ENCODE data around the gene CDKL2.
"Not testable (repeated sequence)": the region's sequence is repeated elsewhere in the genome, so short reads cannot be mapped to it uniquely, and the experiment has no call there.

Gene CDKL2

DNA sequence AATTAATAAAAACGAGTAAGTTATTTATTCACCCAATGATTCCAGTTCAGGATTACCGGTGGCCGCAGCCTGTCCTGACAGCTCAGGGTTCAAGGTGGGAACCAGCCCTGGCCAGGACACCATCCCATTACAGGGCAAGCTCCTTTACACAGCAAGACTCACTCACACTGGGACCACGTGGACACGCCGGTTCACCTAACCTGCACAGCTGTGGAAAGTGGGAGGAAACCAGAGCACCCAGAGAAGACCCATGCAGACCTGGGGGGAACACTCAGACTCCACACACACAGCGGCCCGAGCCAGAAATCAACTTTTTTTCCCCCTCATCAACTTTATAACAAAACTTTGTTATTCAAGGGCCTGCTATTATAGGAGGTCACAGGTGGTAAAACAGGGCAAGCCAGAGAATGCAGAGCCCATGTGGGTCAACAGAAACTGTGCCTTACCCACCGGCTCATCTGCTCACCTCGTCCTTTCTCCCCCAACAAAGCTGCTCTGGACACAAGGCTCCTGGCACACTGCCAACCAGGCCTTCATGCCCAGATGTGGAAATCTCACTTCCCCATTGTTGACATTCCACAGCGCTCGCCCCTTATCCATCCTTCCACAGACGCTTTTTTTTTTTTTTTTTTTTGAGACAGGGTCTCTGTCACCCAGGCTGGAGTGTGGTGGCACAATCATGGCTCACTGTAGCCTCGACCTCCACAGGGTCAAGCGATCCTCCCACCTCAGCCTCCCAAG lies 82.5 kb downstream of the CDKL2 start:
- DNase-seq (ENCODE audit: low spot score) = no peak
- TF ChIP-seq, protein P1, sequence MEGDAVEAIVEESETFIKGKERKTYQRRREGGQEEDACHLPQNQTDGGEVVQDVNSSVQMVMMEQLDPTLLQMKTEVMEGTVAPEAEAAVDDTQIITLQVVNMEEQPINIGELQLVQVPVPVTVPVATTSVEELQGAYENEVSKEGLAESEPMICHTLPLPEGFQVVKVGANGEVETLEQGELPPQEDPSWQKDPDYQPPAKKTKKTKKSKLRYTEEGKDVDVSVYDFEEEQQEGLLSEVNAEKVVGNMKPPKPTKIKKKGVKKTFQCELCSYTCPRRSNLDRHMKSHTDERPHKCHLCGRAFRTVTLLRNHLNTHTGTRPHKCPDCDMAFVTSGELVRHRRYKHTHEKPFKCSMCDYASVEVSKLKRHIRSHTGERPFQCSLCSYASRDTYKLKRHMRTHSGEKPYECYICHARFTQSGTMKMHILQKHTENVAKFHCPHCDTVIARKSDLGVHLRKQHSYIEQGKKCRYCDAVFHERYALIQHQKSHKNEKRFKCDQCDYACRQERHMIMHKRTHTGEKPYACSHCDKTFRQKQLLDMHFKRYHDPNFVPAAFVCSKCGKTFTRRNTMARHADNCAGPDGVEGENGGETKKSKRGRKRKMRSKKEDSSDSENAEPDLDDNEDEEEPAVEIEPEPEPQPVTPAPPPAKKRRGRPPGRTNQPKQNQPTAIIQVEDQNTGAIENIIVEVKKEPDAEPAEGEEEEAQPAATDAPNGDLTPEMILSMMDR (IDR thresholded peaks at IDR 0.05; ENCODE audit: borderline replicate concordance, control extremely low read depth, extremely low read depth, insufficient read depth, missing control alignments) = no peak
- in situ Hi-C loops (cut with MboI; ENCODE audit: low sequenced_read_pairs, unreplicated experiment) = no loop called here

DNA sequence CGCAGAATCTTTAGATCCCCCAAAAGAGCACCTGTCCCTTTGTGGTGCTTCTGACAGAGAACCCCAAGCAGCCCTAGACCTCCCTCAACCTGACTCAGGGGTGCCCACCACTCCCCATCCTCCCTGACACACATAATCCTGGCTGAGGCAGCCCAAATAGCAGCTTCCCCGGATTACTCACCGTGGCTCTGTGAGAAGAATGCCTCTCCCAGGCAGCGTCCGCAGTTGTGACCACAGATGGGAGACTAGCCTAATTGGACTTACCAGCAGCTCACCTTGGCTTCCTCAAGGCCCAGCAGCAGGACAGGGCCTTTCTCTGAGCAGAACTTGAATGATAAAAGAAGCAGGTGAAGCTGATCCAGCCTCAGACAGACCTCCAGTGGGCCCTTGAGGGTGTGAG lies 84.8 kb downstream of the CDKL2 start:
- TF ChIP-seq, protein P1 (IDR thresholded peaks at IDR 0.05; ENCODE audit: borderline replicate concordance, control extremely low read depth, extremely low read depth, insufficient read depth, missing control alignments) = no peak
- in situ Hi-C loops (cut with MboI; ENCODE audit: low sequenced_read_pairs, unreplicated experiment) = no loop called here
- no peak for DNase-seq (ENCODE audit: low spot score)

GRCh38 chr4:75544870-75545269 lies 85.5 kb downstream of the CDKL2 start:
- in situ Hi-C loops (cut with MboI; ENCODE audit: low sequenced_read_pairs, unreplicated experiment) = no loop called here
- TF ChIP-seq, protein P1 (IDR thresholded peaks at IDR 0.05; ENCODE audit: borderline replicate concordance, control extremely low read depth, extremely low read depth, insufficient read depth, missing control alignments) = no peak
- no peak for DNase-seq (ENCODE audit: low spot score)

- DNase-seq (ENCODE audit: low spot score); in situ Hi-C loops (cut with MboI; ENCODE audit: low sequenced_read_pairs, unreplicated experiment): not testable (repeated sequence)
Measured at GRCh38 chr4:75544220-75544619, 86.1 kb downstream of the CDKL2 start.

- TF ChIP-seq, protein P1 (IDR thresholded peaks at IDR 0.05; ENCODE audit: borderline replicate concordance, control extremely low read depth, extremely low read depth, insufficient read depth, missing control alignments) = no peak
- in situ Hi-C loops (cut with MboI; ENCODE audit: low sequenced_read_pairs, unreplicated experiment) = no loop called here
- no peak for DNase-seq (ENCODE audit: low spot score)
Measured at GRCh38 chr4:75542824-75543223, 87.5 kb downstream of the CDKL2 start.

- in situ Hi-C loops (cut with MboI; ENCODE audit: low sequenced_read_pairs, unreplicated experiment); DNase-seq (ENCODE audit: low spot score): not testable (repeated sequence)
Measured at GRCh38 chr4:75537308-75537707, 93.0 kb downstream of the CDKL2 start.

- in situ Hi-C loops (cut with MboI; ENCODE audit: low sequenced_read_pairs, unreplicated experiment); DNase-seq (ENCODE audit: low spot score): not testable (repeated sequence)
Measured at GRCh38 chr4:75533926-75534325, 96.4 kb downstream of the CDKL2 start.

DNA sequence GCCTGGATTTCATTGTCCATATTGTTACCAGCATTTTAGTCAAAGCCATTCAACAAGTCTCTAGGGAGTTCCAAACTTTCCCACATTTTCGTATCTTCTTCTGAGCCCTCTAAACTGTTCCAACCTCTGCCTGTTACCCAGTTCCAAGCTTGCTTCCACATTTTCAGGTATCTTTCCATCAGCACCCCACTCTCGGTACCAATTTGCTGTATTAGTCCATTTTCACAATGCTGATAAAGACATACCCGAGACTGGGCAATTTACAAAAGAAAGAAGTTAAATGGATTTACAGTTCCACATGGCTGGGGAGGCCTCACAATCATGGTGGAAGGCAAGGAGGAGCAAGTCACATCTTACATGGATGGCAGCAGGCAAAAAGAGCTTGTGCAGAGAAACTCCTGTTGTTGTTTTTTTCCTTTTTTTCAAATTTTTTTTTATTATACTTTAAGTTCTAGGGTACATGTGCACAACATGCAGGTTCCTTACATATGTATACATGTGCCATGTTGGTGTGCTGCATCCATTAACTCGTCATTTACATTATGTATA lies 96.9 kb downstream of the CDKL2 start:
- DNase-seq (ENCODE audit: low spot score); in situ Hi-C loops (cut with MboI; ENCODE audit: low sequenced_read_pairs, unreplicated experiment): not testable (repeated sequence)

- in situ Hi-C loops (cut with MboI; ENCODE audit: low sequenced_read_pairs, unreplicated experiment); DNase-seq (ENCODE audit: low spot score): not testable (repeated sequence)
Measured at GRCh38 chr4:75531536-75532143, 98.7 kb downstream of the CDKL2 start.
